Superior temporal gyrus (tissue), 1 donor: ENCODE measurements around the gene TENT4B.
"Not testable (repeated sequence)": the region's sequence is repeated elsewhere in the genome, so short reads cannot be mapped to it uniquely, and the experiment has no call there.

Experiments used
- DNase-seq: peaks from one replicate; pipeline ENCODE4 v3.0.0-alpha.2; 2016; ENCODE audit errors: extremely low spot score

Gene TENT4B

GRCh38 chr16:50234771-50235556, 81.9 kb downstream of the TENT4B start:
- DNase-seq: no peak

GRCh38 chr16:50235581-50235980, 82.5 kb downstream of the TENT4B start:
- DNase-seq: no peak

- DNase-seq: no peak
Measured at GRCh38 chr16:50238314-50238713, 85.2 kb downstream of the TENT4B start.

GRCh38 chr16:50238868-50239301, 85.8 kb downstream of the TENT4B start:
- DNase-seq: no peak

- DNase-seq: not testable (repeated sequence)
Measured at GRCh38 chr16:50243024-50243423, 89.9 kb downstream of the TENT4B start.

- DNase-seq: no peak
Measured at GRCh38 chr16:50244140-50244503, 91.0 kb downstream of the TENT4B start.

- no peak for DNase-seq
Measured at GRCh38 chr16:50244504-50245416, 91.7 kb downstream of the TENT4B start.

- no peak for DNase-seq
Measured at GRCh38 chr16:50245417-50246298, 92.6 kb downstream of the TENT4B start.

GRCh38 chr16:50246299-50247122, 93.4 kb downstream of the TENT4B start:
- no peak for DNase-seq

GRCh38 chr16:50247123-50247905, 94.2 kb downstream of the TENT4B start:
- no peak for DNase-seq

- DNase-seq: no peak
Measured at GRCh38 chr16:50247906-50248608, 95.0 kb downstream of the TENT4B start.

GRCh38 chr16:50248845-50249244, 95.7 kb downstream of the TENT4B start:
- no peak for DNase-seq

GRCh38 chr16:50251375-50252081, 98.4 kb downstream of the TENT4B start:
- DNase-seq: no peak

GRCh38 chr16:50252082-50252611, 99.0 kb downstream of the TENT4B start:
- DNase-seq: no peak

GRCh38 chr16:50252874-50253513, 99.9 kb downstream of the TENT4B start:
- DNase-seq: no peak

GRCh38 chr16:50253514-50253910, 100.4 kb downstream of the TENT4B start:
- DNase-seq: no peak

- no peak for DNase-seq
Measured at GRCh38 chr16:50254072-50254471, 101.0 kb downstream of the TENT4B start.

- no peak for DNase-seq
Measured at GRCh38 chr16:50255538-50255937, 102.4 kb downstream of the TENT4B start.
